ENCODE results near the gene MAP3K1.
A peak's percentile ranks its signal among the peaks of the same experiment; 100 is the strongest.
"Not testable (repeated sequence)": the region's sequence is repeated elsewhere in the genome, so short reads cannot be mapped to it uniquely, and the experiment has no call there.

MAP3K1 gene

DNA sequence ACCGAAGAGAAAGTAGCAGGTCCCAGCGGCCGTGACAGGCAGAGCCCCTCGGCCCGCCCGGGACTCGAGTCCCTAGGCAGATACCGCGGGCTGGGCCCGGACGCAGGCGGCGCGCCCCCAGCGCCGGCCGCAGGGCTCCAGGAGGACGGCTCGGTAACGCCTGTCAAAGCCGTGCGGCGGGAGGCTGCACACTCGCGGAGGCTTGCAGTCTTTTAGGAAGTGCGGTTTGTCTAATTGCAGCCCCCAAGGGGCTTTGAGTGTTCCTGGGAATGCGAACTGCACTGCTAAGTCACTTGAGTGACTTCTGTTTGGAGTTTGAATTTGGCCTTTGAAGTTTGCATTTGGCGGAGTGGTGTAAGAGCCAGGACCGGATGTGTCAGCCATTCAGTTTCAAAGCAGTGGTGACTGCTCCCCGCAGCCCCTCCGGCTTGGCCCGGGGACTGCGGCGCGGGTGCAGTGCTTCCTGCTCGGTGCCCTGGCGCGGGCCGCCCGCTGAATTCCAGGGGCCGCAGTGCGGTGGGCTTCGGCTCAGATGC is 1.3 kb downstream of the MAP3K1 start:
- DNase-seq: peak; percentile 53

DNA sequence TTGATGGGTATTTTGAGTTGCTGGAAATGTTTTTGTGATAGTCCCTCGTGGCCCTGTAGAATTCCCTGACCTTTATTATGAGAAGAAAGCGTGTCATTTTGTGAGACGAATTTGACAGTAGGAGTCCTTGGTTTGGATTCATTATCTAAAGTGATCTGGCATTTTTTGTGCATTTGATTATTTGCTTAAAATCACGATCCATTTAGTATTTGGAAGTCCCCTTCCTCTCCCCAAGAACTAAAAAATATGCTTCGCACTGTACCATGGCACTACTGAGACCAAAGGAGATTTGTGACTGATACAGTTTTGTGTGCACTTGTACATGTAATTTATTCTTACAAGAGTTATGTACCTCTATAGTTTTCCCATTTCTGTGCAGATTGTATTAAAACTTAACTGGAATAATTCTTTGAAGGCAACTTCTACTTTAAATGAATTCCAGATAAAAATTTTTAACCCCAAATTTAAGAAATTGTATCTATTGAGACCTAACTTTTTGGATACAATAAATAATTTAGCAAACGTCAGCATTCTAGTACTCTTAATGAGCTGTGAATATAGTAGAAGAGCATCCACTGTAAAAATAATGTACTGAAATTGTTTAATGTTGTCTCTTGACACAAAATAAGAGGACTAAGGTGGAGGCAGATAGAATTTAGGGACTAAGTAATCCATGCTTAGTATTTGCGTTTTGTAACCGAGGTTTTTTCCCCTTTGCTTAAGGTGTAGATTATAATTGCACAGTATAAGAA is 2.1 kb downstream of the MAP3K1 start:
- no peak for DNase-seq

DNA sequence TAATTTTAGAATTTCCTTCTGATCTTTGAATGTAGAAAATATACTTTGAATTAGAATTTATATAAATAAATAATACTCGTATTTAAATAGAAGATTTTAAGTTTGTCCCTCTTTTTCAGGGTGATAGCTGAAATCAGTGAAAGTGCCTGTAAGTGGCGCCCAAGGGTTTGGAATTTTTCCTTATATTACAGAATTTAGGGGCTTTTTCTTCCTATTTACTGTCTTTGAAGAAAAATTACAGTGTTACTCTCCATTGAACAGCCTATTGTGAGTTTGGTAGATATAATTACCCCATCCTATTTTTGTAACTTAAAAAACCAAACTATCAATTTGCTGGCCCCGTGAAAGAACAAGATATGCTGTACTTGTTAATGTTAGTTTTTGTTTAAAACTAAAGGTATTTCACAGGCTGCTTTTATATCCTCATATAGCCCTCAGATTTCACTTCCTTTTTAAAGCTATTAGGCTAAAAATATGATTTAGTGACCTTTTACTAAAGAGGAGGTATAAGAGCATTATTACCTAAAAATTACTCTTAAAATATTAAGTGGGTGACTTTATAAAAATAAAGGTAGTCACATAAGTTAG is 3.2 kb downstream of the MAP3K1 start:
- no peak for DNase-seq

DNA sequence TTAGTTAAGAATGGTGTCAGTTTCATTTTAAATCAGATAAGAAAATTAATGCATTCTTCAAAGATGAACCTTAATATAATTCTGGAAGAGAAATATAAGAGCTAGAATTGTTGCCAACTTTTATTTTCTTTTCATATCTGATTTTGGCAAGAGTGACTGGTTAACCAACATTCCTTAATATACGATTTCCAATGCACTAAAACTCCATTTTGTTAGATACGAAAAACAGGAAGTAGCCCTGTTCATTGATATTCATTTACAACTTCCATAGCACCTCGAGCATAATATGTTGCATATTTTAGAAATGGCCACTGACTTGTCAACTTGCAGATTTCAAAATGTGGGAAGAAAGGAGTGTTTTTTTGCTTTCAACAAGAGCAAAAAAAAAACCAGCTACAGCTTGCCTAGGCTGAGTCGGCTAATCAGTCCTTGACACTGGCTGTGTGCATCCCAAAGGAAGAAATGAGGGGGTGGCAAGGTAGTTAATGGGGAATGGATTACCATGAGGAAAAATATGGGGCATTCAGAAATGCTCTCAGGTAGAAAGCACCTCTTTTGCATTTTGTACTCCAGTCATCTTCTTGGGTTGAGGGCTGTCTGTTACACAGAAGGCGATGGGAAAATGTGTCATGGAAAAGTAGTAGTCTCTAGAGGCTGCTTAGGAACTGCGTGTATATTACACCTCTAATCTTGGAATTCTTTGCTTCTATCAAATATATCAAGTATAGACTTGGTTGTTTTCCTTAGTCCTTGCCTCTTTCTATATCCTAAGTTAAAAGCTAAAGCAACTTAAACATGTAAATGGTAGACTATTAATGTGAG is 3.9 kb downstream of the MAP3K1 start:
- DNase-seq: no peak

DNA sequence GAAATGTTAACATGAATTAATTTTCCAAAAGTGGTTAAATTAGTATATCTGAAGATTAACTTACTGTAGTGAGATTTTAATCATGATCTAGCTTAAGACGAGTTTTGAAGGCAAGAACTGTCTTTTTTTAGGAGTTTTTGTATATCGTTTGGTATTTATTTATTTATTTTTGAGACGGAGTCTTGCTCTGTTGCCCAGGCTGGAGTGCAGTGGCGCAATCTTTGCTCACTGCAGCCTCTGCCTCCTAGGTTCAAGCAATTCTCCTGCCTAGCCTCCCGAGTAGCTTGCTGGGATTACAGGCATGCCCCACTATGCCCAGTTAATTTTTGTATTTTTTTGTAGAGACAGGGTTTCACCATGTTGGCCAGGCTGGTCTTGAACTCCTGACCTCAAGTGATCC is 6.5 kb downstream of the MAP3K1 start:
- DNase-seq: not testable (repeated sequence)

DNA sequence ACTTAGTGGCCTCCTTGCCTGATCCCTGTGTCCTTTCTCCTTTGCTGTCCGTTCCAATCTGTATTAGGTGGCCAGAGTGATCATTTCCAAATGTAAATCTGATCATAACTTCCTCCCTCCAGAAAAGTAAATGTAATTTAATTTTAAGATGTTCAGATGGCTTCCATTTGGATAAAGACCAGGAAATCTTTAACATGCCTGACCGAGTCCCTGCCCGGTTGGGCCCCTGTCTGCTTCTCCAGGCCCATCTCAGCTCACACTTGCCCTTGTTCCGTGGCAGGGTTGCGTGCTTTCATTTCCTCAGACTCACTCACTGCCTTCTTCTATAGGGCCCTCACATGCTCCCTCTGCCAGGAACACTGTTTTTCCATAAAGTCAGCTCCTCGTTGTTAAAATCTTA is 7.6 kb downstream of the MAP3K1 start:
- no peak for DNase-seq

DNA sequence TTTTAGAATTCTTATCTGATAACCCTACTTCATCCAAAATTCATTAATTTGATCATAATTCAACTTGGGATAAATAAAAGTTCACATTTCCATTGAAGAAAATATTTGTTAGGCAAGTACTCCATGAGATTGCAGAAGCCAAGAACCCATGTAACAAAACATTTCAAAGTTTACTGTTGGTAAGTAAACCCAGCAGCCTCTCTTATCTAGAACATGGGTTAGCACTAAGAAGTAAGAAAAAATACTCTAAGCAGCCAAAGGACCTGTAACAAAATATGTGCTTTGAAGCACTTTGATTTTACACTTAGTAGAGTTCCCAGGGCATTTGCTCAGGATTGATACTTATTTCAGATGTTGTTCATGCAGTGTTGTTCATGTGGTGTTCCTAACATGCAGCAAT is 8.7 kb downstream of the MAP3K1 start:
- no peak for DNase-seq

DNA sequence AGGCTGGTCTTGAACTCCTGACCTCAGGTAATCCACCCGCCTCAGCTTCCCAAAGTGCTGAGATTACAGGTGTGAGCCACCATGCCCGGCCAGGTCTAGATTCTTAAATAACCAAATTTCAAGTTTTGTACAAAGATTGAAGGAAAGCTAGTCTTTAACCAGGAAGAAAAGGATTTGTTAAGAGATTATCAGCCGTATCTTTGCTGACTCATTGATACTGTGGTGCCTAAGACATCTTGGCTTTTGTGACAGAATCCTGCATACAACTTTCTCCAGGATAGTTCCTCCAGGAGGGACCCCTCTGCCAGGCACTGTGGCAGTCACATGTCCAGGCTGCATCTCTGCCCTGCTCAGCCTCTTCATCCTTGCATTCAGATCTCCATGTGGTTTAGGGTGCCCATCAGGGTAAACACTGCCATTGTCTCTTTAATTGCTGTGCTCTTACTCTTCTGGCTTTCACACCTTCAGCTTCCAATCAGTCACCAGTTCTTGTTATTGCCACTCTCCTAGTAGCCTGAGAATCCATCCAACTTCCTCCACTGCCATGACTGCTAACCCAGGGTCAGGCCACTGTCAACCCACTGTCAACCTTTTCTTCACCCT is 10.0 kb downstream of the MAP3K1 start:
- DNase-seq: no peak

DNA sequence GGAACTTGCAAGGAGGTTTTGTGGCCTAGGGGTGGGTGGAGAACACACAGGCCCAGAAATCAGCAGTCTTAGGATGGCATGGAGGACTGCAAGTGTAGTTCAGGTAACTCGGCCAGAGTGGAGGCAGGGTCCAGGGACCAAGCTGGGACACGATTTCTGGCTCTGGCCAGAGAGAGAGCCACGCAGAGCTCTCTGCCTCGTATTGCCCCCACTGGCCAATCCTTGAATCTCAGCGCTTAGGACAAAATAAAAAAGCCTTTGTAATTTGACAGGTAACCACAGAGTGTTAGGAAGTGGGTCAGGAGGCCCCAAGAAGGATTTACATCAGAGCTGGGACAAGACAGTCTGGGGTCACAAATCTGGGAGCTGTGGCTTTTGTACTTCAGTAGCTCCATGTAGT is 11.7 kb downstream of the MAP3K1 start:
- no peak for DNase-seq

DNA sequence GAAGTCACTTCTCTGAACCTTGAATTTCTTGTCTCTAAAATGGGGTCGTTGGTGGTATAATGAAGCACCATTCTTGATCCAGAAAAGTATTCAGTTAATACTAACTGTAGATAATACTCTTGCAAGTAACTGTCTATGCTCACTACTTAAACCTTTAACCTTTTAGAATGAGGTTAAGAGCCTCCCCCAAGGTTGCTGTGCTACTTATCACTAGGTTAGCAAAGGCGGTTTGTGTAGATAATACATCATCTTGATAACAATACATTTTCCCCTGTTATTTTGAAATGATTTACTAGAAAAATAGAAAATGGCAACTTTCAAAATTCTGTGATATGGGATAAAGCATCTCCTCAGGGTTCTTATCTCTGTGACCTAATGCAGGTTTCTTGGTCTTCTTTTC is 12.6 kb downstream of the MAP3K1 start:
- DNase-seq: no peak

DNA sequence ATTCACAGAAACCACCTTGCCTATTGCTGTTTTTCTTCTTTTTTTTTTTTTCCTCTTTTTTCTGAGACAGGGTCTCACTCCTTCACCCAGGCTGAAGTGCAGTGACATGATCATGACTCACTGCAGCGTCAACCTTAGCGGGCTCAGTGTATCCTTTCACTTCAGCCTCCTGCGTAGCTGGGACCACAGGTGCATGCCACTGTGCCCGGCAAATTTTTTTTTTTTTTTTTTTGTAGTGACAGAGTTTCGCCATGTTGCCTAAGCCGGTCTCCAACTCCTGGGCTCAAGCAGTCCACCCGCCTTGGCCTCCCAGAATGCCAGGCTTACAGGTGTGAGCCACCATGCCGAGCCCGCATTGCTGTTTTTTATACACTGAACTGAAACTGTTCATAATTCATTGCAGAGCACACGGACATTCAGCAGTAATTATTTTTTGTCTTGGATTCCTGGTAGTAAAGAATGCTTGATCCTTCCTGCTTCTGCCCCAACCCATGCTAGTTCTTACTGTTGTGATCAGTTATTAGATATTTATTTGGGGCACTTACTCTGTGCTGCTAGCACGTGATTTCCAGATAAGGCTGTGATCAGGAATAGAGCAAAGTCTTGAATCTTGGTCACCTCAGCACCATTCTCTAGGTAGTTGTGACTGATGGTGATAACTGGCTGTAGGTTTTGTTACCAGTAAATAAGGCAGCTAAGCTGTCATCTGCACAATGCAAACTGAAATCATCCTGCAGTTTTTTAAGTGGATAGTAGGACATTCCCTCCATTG is 14.0 kb downstream of the MAP3K1 start:
- peak; percentile 72 for DNase-seq

DNA sequence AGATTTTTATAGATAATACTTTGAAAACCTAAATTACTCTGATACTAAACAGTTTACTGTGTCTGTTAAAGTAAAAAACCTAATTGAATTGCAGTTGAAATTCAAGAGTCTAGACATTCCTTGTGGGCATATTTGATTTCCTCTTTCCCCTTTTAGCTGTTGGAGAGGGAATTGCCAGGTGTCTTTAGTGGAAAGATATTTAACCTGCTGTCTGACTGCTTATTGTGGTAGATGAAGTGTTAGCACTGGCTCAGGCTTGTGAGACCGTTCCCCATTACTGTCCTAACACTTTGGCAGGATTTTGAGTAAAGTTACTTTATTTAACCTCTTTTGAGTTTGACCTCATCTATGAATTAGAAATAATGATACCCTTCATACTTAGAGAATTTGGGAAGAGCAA is 16.4 kb downstream of the MAP3K1 start:
- no peak for DNase-seq

DNA sequence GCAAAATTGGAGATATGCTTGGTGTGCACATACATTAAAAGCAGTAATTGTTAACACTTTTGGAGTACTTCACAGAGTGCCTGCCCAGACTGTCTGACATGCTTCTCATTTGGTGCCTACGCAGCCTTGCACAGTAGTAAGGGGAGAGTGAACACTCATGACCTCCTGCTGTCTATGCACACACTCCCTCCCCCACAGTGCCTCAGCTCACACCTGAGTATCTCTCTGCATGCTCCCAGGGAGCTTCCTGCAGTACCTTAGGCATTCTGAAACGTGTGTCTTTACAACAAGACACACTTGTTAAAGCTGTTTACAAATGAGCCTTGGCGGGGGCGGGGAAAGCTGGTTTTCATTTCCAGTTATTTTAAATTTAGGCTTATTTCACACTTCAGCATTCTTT is 18.0 kb downstream of the MAP3K1 start:
- peak; percentile 44 for DNase-seq

DNA sequence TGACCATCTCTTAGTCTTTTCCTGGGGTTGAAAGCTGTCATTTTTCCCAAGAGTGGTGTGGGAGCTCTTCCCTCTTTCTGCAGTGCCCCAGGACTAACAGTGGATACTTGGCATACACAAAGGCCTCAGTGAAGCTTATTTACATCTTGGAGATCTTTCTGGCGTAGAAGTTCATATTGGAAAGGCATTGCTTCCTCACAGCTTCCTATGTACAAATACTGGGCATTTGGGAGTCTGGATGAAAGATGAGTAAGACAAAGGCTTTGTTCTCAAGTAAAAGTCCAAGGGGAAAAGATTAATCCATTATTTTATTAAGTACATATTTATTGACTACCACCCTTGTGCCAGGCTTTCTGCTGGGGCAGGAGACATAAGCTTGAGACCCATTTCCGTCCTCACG is 22.0 kb downstream of the MAP3K1 start:
- DNase-seq: no peak

DNA sequence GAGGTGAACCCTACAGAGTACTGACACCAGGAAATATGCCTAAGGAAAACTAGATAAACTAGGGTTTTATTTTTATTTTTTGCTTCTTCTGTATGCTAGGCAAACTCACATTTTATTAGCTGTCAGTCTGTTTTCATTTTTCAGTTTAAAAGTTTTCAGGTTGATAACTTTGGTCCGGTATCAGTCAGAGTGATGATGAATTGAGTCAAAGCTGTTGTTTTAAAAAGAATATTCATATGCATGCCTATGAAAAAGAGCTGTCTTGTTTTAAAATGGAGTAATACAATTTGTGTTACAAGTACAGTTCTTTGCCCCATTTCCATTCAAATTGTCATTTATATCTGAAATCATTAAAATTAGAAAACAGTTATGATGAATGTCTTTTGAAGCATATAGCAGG is 22.6 kb downstream of the MAP3K1 start:
- DNase-seq: no peak

DNA sequence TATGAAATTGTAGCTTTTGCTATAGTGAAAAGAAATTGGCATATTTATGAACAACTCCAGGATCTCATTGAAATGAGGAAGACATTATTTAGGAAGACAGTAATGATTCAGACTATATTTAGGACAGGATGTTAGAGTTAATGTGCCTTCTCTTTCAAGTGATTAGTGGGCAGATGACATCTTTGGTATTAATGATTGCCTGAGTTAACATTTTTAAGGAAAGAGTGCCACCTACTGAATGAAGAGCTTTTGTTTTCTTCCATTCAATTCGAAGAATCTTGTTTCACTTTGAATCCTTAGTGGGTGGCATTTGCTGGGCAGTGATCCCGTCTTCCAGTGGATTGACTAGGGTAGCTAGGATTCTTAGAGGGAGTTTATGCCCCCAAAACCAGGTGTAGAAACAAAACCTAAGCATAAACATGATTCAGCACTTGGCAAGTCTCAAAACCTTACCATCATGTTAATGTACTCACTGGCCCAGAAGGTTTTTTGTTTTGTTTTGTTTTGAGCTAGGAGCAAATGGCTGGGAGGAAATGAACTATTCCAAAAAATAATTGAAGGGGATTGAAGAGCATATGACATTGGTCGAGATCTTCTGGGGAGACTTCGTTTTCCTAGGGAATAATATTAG is 23.2 kb downstream of the MAP3K1 start:
- no peak for DNase-seq

DNA sequence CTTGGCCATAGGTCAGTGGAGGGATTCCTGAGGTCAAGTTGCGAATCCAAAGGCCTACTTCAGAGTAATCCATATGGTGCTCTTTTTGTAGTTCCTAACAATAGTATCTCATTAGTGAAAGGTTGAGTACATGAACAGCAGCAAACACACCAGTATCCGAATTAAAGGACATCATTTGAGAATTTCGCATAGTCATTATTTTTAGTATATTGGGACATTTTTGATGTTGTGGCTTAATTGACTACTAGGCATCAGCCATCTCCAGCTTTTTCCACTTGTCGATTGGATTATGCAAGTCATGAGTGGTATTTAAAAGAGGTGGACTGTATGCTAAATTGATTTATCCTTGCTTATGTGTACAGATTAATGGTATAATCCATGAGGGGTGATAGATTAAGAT is 23.7 kb downstream of the MAP3K1 start:
- DNase-seq: no peak

DNA sequence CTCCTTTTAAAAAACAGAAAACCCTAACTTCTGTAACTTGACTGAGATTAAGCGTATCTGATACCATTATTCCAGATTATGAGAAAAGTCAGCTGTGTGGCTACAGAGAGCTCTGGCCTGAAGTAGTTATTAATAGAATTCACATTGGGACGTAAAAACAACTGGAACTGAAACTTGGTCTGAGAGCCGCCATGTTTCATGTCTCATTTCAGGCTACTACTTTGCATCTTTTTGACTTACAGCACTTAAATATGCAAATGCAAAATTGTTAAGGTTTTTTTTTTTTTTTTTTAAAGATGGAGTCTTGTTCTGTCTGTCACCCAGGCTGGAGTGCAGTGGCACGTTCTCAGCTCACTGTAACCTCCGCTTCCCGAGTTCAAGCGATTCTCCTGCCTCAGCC is 25.2 kb downstream of the MAP3K1 start:
- DNase-seq: no peak

DNA sequence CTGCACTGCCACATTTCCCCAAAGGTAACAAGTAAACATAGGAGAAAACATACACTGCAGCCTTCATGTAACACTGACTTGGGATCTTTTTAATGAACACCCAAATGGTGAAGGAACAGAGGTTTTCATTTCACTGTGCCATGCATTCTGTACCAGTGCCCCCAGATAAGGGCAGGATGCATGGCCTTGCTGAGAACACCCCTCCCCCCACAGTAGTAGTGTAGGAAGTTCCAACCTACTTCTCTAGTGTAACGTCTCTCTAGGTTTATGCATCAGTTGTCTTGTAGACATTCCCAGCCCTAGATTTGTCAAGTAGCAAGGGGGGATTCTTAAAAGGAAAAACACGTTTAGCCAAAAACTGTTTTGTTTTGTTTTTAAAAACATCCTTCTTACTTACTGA is 29.9 kb downstream of the MAP3K1 start:
- no peak for DNase-seq

DNA sequence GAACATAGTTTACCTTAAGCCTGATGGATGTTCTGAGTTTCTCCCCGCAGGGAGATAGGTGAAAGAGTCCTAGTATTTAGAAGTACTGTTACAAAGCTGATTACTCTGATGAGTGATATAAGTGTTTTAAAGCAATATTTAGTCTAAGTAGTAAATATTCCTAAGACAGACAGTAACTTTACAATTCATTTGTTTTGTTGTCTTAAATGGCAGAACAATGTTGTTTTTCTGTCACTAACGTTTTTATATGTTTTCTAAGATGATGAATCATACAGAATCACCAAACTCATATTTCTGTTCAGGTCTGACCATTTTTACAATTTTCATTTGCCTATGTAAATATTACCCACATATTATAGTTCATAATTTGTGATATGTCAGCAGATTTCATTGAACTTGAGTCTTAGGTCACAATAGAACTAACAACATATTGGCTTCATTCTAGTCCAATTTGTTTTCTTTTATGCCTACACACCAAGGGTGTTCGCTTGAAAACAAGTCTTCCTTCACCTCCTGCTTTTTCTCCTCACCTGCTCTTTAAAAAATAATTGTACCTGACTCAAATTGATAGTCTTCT is 30.6 kb downstream of the MAP3K1 start:
- DNase-seq: no peak

DNA sequence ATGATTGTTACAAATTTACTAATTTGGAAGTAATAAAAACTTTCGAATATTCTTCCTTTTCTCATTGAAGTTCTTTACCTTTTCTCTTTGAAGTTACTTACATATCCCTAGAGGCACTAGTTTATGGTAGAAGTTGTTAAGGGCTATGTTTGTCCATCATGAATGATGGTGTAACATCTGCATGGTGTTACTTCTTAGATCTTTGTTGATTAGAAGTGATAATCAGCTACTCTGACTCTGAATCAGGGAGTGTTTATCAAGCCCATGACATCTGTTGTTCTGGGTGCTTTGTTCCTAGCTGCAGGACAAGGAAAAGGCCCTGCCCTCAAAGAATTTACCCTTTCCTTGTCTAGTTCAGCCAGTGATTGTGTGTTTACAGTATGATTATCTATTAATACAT is 32.9 kb downstream of the MAP3K1 start:
- DNase-seq: no peak

DNA sequence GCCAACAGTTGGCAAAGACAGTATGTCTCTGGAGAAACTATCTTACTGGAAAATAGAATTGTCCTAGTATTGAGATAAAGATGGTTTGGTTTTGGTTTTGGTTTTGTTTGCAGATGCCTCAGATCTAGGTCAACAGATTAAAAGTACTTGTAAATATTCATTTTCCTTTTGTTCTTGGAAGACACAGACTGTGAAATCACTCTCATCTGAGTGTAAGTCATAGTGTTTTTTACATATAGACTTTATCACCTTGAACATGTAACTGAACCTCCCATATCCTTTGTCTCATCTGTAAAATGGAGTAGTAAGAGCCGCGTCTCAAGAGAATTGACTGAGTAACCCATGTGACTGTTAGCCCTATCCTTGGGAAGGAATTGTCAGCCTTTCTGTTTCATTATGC is 34.3 kb downstream of the MAP3K1 start:
- no peak for DNase-seq

All from activated naive CD4-positive, alpha-beta T cell treated with anti-CD3 and anti-CD28 coated beads, Interleukin-2, amount 50 U/mL, for 16 hours (primary cell).